Heart right ventricle (tissue), 16 donors: Measurements from ENCODE around the gene RNF111. TPM values are rescaled to one million over a fixed set of nuclear protein-coding genes. Genes with fewer than 3 reads are reported as not detected.

ENCODE experiments used
- ATAC-seq, 8 donors: fragments of 200-7000 bp; cut with Tn5 transposase; one replicate each; pipeline ENCODE4 v1.9.1; 2020; ENCODE audit warnings: mild to moderate bottlenecking in 8 of 8, moderate library complexity in 8 of 8, moderate number of reproducible peaks in 1 of 8
- DNase-seq, 2 donors: peaks; one replicate each; pipeline ENCODE4 v3.0.0-alpha.2; 2020
- H3K27ac ChIP-seq, 10 donors: fragments of 200-600 bp; sonication (generic) in 2 of 10; one replicate each; pipeline versions ENCODE4 v1.5.0 to v1.8.0; 2020 to 2022; ENCODE audit warnings: mild to moderate bottlenecking in 3 of 10
- H3K27me3 ChIP-seq, 7 donors: fragments of 200-600 bp; one replicate each; pipeline ENCODE4 v1.8.0; 2021 to 2022; ENCODE audit warnings: mild to moderate bottlenecking in 2 of 7
- H3K36me3 ChIP-seq, 9 donors: fragments of 200-600 bp; sonication (generic) in 1 of 9; one replicate each; pipeline versions ENCODE4 v1.5.0 to v1.8.0; 2020 to 2022; ENCODE audit warnings: mild to moderate bottlenecking in 2 of 9
- H3K4me1 ChIP-seq, 9 donors: fragments of 200-600 bp; sonication (generic) in 1 of 9; one replicate each; pipeline versions ENCODE4 v1.5.0 to v1.8.0; 2020 to 2022; ENCODE audit warnings: mild to moderate bottlenecking in 4 of 9
- H3K4me3 ChIP-seq, 10 donors: fragments of 200-600 bp; sonication (generic) in 2 of 10; one replicate each; pipeline versions ENCODE4 v1.5.0 to v1.8.0; 2020 to 2022; ENCODE audit warnings: mild to moderate bottlenecking in 7 of 10, moderate library complexity in 2 of 10
- H3K9me3 ChIP-seq, 11 donors: fragments of 200-600 bp in 10 of 11; sonication (generic) in 2 of 11; one replicate each; pipeline versions ENCODE4 v1.5.0 to v1.8.0; 2013 to 2022; ENCODE audit warnings: mild to moderate bottlenecking in 2 of 11, control low read depth in 1 of 11, moderate library complexity in 1 of 11
- CTCF ChIP-seq, 9 donors: fragments of 200-600 bp; sonication (generic) in 2 of 9; IDR thresholded peaks; one replicate each; pipeline versions ENCODE4 v1.5.0 to v1.8.0; 2021 to 2022; ENCODE audit warnings: antibody characterized with exemption in 9 of 9, mild to moderate bottlenecking in 5 of 9, moderate library complexity in 1 of 9
- WGBS, 2 donors: extraction: QIAGEN DNeasy Blood & Tissue Kit; methylation state at CpG; one replicate each; pipeline ENCODE4 v1.1.7; 2013; ENCODE audit warnings: inconsistent platforms in 1 of 2; 5-methylcytosine and 5-hydroxymethylcytosine counted together
- intact Hi-C, 10 donors: fragments of 100-400 bp; cut with DNase I; formaldehyde crosslinking; loops; one replicate each; pipeline versions ENCODE4 v1.11.1 to v1.14.2; 2022
- polyA plus RNA-seq, 2 donors: library from polyadenylated mRNA; stranded (reverse); fragments of 200-250 nt; gene quantifications; one replicate each; pipeline ENCODE4 v1.2.3, GENCODE V29; 2013
- total RNA-seq, 10 donors: library from RNA; stranded (reverse); fragmentation: NEBNext Ultra II Directional in 3 of 10; extraction: Animal tissue kit (Norgen Biotek cat#: 25700) in 3 of 10; gene quantifications; one replicate each; pipeline versions ENCODE4 v1.2.1 to v1.2.4, GENCODE V29; 2021 to 2023
- donor health status: Arrhythmogenic right ventricular cardiomyopathy.
- donor health status: ischemic (EF 13 %, LVEDD 7.1; RV severe dilation, severe dysfunction).
- donor health status: healthy with polysubstance abuse.
- donor health status: DM: no; HTN: yes; CAD: no.
- donor health status: DM: no; HTN: no; CAD: no.
- donor health status: ischemic (EF 25% LVEDD 6.9; RV normal size, moderate dysfunction).
- donor health status: ischemic (EF 25% LVEDD 5.7; RV mildly dilated, moderate dysfunction).
- donor health status: healthy.
- donor health status: DM: yes; HTN: yes; CAD: no.
- donor health status: Ischemic cardiomyopathy.
- donor health status: ischemic (EF 35%, LVEDD 5.7; RV mildly dilated, moderate dysfunction).
- donor health status: nonischemic (EF 11% LVEDD 7.7; RV severe dilation, severe dysfunction).
- donor health status: DM: yes; HTN: yes; CAD: no.
- donor health status: PGD.
- donor health status: ischemic (EF 29% LVEDD 5.4; RV normal size, mild dysfunction).
- donor health status: nonischemic (EF 23%, LVEDD 6.1; RV moderate dilation, normal function).

Gene RNF111
- total and polyA plus RNA-seq, 12 donors = 6.0 to 28.7 (median 23.5) TPM

- no peak for ATAC-seq
- TF ChIP-seq CTCF (IDR thresholded peaks at IDR 0.05) = no peak
- no peak overlapping the region for H3K27ac ChIP-seq
- peaks cover 0 to 21% (median 0%) of the 10 kb centered on the region in 9 donors for H3K36me3 ChIP-seq
- H3K4me3 ChIP-seq = no peak overlapping the region
- WGBS, 2 donors = 62 to 69% methylated on average over 3 of the region's 3 CpGs
- H3K4me1 ChIP-seq = peaks cover 0 to 13% (median 7%) of the 10 kb centered on the region in 9 donors
- intact Hi-C loops = no loop called here
- DNase-seq = no peak
- H3K9me3 ChIP-seq = no peaks in the 10 kb centered on the region
- H3K27me3 ChIP-seq = no peaks in the 10 kb centered on the region
Measured at GRCh38 chr15:59011262-59011952, 23.9 kb downstream of the RNF111 start.

GRCh38 chr15:59013246-59013873 is 25.9 kb downstream of the RNF111 start:
- H3K36me3 ChIP-seq = peaks cover 0 to 16% (median 0%) of the 10 kb centered on the region in 9 donors
- H3K9me3 ChIP-seq = no peaks in the 10 kb centered on the region
- 83 to 86% methylated on average over 3 of the region's 3 CpGs for WGBS, 2 donors
- H3K27me3 ChIP-seq = no peaks in the 10 kb centered on the region
- no peak for DNase-seq
- intact Hi-C loops = no loop called here
- peaks cover 0 to 17% (median 8%) of the 10 kb centered on the region in 9 donors for H3K4me1 ChIP-seq
- H3K4me3 ChIP-seq = no peak overlapping the region
- no peak for ATAC-seq
- no peak overlapping the region for H3K27ac ChIP-seq
- no peak for TF ChIP-seq CTCF (IDR thresholded peaks at IDR 0.05)

GRCh38 chr15:59014068-59014467 is 26.6 kb downstream of the RNF111 start:
- no peak for ATAC-seq
- no peak overlapping the region for H3K27ac ChIP-seq
- H3K27me3 ChIP-seq = no peaks in the 10 kb centered on the region
- H3K4me1 ChIP-seq = peaks cover 0 to 17% (median 8%) of the 10 kb centered on the region in 9 donors
- no peak for DNase-seq
- H3K36me3 ChIP-seq = peaks cover 0 to 14% (median 0%) of the 10 kb centered on the region in 9 donors
- intact Hi-C loops = no loop called here
- WGBS, 2 donors = 97 to 98% methylated on average over 1 of the region's 1 CpG
- H3K9me3 ChIP-seq = no peaks in the 10 kb centered on the region
- no peak overlapping the region for H3K4me3 ChIP-seq
- TF ChIP-seq CTCF (IDR thresholded peaks at IDR 0.05) = no peak

GRCh38 chr15:59017449-59017848 is 30.0 kb downstream of the RNF111 start:
- peaks cover 0 to 29% (median 0%) of the 10 kb centered on the region in 9 donors for H3K36me3 ChIP-seq
- DNase-seq (no peak), ATAC-seq (no peak)
- intact Hi-C loops = no loop called here
- H3K27me3 ChIP-seq = no peaks in the 10 kb centered on the region
- TF ChIP-seq CTCF (IDR thresholded peaks at IDR 0.05) = no peak
- no peak overlapping the region for H3K27ac ChIP-seq
- peaks cover 0 to 18% (median 5%) of the 10 kb centered on the region in 9 donors for H3K4me1 ChIP-seq
- no peak overlapping the region for H3K4me3 ChIP-seq
- no peaks in the 10 kb centered on the region for H3K9me3 ChIP-seq
- WGBS, 2 donors = 88 to 90% methylated on average over 2 of the region's 2 CpGs
